22Rv1 (cell line): Measurements from ENCODE around the gene OR10AG1.

Source experiments
- H3K27ac ChIP-seq: fragments of 450-650 bp; 2 replicates; pipeline ENCODE4 v1.5.1; 2017
- CTCF ChIP-seq: fragments of 450-650 bp; IDR thresholded peaks from 2 replicates; pipeline ENCODE4 v1.5.1; 2017; ENCODE audit warnings: mild to moderate bottlenecking
- ZFX ChIP-seq: fragments of 450-650 bp; IDR thresholded peaks from 2 replicates; pipeline ENCODE4 v1.6.1; 2017; ENCODE audit warnings: antibody characterized with exemption, borderline replicate concordance

OR10AG1 gene

GRCh38 chr11:55969845-55970244 is at the start of gene OR10AG1:
TSS of gene OR10AG1 (minus strand) at chr11:55969945. CDS start at chr11:55969907, 38 bp downstream.
- TF ChIP-seq CTCF (no peak), ZFX (no peak)
- H3K27ac ChIP-seq, result no peak within 1 kb of the TSS

GRCh38 chr11:56013805-56014204 is 44.1 kb upstream of the OR10AG1 start:
- TF ChIP-seq CTCF, result no peak
- TF ChIP-seq ZFX, result no peak
- no peak overlapping the region for H3K27ac ChIP-seq

GRCh38 chr11:56010716-56011115 is 41.0 kb upstream of the OR10AG1 start:
- TF ChIP-seq CTCF (no peak), ZFX (no peak)
- H3K27ac ChIP-seq, result no peak overlapping the region

GRCh38 chr11:55994525-55994924 is 24.8 kb upstream of the OR10AG1 start, which contains the start of gene OR5F1:
TSS of gene OR5F1 (minus strand) at chr11:55994625. CDS start at chr11:55994625, 0 bp downstream.
- H3K27ac ChIP-seq, result no peak within 1 kb of the TSS
- TF ChIP-seq ZFX (no peak), CTCF (no peak)

- no peak overlapping the region for H3K27ac ChIP-seq
- TF ChIP-seq ZFX, result no peak
- TF ChIP-seq CTCF, result no peak
Measured at GRCh38 chr11:55970935-55971334, 1.2 kb upstream of the OR10AG1 start.

- no peak overlapping the region for H3K27ac ChIP-seq
- TF ChIP-seq ZFX (no peak), CTCF (no peak)
Measured at GRCh38 chr11:55967914-55968313, 1.8 kb downstream of the OR10AG1 start.

- TF ChIP-seq ZFX (no peak), CTCF (no peak)
- no peak overlapping the region for H3K27ac ChIP-seq
Measured at GRCh38 chr11:55966391-55966790, 3.4 kb downstream of the OR10AG1 start.
